MCF 10A (cell line): ENCODE measurements around the gene GLB1L3. TPM values are rescaled to one million over a fixed set of nuclear protein-coding genes. Genes with fewer than 3 reads are reported as not detected.
A peak's percentile ranks its signal among the peaks of the same experiment; 100 is the strongest.

ENCODE experiments used
- BruUV-seq: library from RNA; stranded (reverse); fragments of 400-500 nt; replicated peaks from 2 replicates; lab custom pipeline; 2021; lab: Mats Ljungman, UMichigan
- CTCF ChIA-PET: fragments of 300-600 bp; sonication (Branson Sonifier 250); formaldehyde crosslinking; extraction: SDS; loops from one replicate; lab custom pipeline; 2021; ENCODE audit warnings: antibody characterized with exemption, inconsistent platforms; lab: Yijun Ruan, JAX
- POLR2A ChIA-PET: fragments of 300-600, 350-650 bp; sonication (Branson Sonifier 250); formaldehyde crosslinking; extraction: SDS; loops from one replicate; lab custom pipeline; 2020; ENCODE audit warnings: antibody characterized with exemption, inconsistent platforms; lab: Yijun Ruan, JAX
- DNase-seq: peaks from one replicate; pipeline ENCODE4 v3.0.0-alpha.2; 2018; ENCODE audit not compliant: unreplicated experiment
- H3K27ac Mint-ChIP-seq: one replicate; pipeline ENCODE4 v1.8.0; 2022; ENCODE audit warnings: mild to moderate bottlenecking, low read depth, mixed read lengths; ENCODE audit not compliant: unreplicated experiment
- H3K27me3 Mint-ChIP-seq: one replicate; pipeline ENCODE4 v1.8.0; 2022; ENCODE audit warnings: mixed read lengths; ENCODE audit not compliant: insufficient read depth, unreplicated experiment
- H3K36me3 Mint-ChIP-seq: one replicate; pipeline ENCODE4 v1.8.0; 2022; ENCODE audit warnings: mild to moderate bottlenecking, moderate library complexity, mixed read lengths; ENCODE audit not compliant: insufficient read depth, unreplicated experiment
- H3K4me1 Mint-ChIP-seq: one replicate; pipeline ENCODE4 v1.8.0; 2022; ENCODE audit warnings: mixed read lengths; ENCODE audit not compliant: insufficient read depth, unreplicated experiment
- H3K4me3 Mint-ChIP-seq: one replicate; pipeline ENCODE4 v1.8.0; 2022; ENCODE audit warnings: mild to moderate bottlenecking, moderate library complexity, mixed read lengths; ENCODE audit not compliant: unreplicated experiment
- H3K9me3 Mint-ChIP-seq: one replicate; pipeline ENCODE4 v1.8.0; 2022; ENCODE audit warnings: mixed read lengths; ENCODE audit not compliant: unreplicated experiment
- CTCF ChIP-seq: fragments of 200-600 bp; IDR thresholded peaks from one replicate; pipeline ENCODE4 v1.8.0; 2022; ENCODE audit warnings: antibody characterized with exemption, mild to moderate bottlenecking; ENCODE audit not compliant: unreplicated experiment
- intact Hi-C: fragments of 100-400 bp; cut with micrococcal nuclease; formaldehyde crosslinking; loops from 2 replicates; pipeline ENCODE4 v1.14.1; 2022
- total RNA-seq: library from RNA; stranded (reverse); gene quantifications from 2 replicates; pipeline ENCODE4 v1.2.3, GENCODE V29; 2022

Gene GLB1L3
- total RNA-seq, 1 experiment from 2014 or later = not detected

GRCh38 chr11:134359646-134360045, 83.5 kb downstream of the GLB1L3 start:
- no peak for DNase-seq
- TF ChIP-seq CTCF = no peak
- CTCF ChIA-PET = interaction anchor here (0.6 to 1.9 kb wide), 5 partner anchors 10 to 714 kb away, joined by 3 to 6 read pairs (median 4); no protein-coding TSS in a partner anchor
- POLR2A ChIA-PET = no interaction called here
- H3K27me3 Mint-ChIP-seq = no peaks in the 10 kb centered on the region
- H3K9me3 Mint-ChIP-seq = no peaks in the 10 kb centered on the region
- no peak overlapping the region for H3K27ac Mint-ChIP-seq
- H3K4me1 Mint-ChIP-seq = peaks cover 7% of the 10 kb centered on the region
- no peaks in the 10 kb centered on the region for H3K36me3 Mint-ChIP-seq
- H3K4me3 Mint-ChIP-seq = no peak overlapping the region
- BruUV-seq = no TSS peak
- intact Hi-C loops = loop anchor here (5.0 kb wide), 1 partner anchor 508 kb away; no protein-coding TSS in a partner anchor

- Mint-ChIP-seq H3K27ac (no peak overlapping the region), H3K9me3 (no peaks in the 10 kb centered on the region), H3K4me1 (peaks cover 5% of the 10 kb centered on the region), H3K27me3 (no peaks in the 10 kb centered on the region), H3K36me3 (no peaks in the 10 kb centered on the region), H3K4me3 (no peak overlapping the region)
- BruUV-seq = no TSS peak
- ChIA-PET POLR2A (no interaction called here), CTCF (interaction anchor here (0.6 to 1.9 kb wide), 7 partner anchors 10 to 714 kb away, joined by 3 to 6 read pairs (median 4); no protein-coding TSS in a partner anchor)
- peak; percentile 80 for DNase-seq
- TF ChIP-seq CTCF = peak; percentile 93
- intact Hi-C loops = loop anchor here (5.0 kb wide), 1 partner anchor 507 kb away; no protein-coding TSS in a partner anchor
Measured at GRCh38 chr11:134360050-134360835, 84.1 kb downstream of the GLB1L3 start.

- H3K27me3 Mint-ChIP-seq = no peaks in the 10 kb centered on the region
- ChIA-PET POLR2A (no interaction called here), CTCF (interaction anchor here (0.8 kb wide), 1 partner anchor 698 kb away, joined by 3 read pairs; no protein-coding TSS in a partner anchor)
- H3K4me1 Mint-ChIP-seq = no peaks in the 10 kb centered on the region
- H3K4me3 Mint-ChIP-seq = no peak overlapping the region
- H3K36me3 Mint-ChIP-seq = no peaks in the 10 kb centered on the region
- no TSS peak for BruUV-seq
- intact Hi-C loops = loop anchor here (5.0 kb wide), 1 partner anchor 506 kb away; no protein-coding TSS in a partner anchor
- DNase-seq = no peak
- H3K9me3 Mint-ChIP-seq = no peaks in the 10 kb centered on the region
- no peak for TF ChIP-seq CTCF
- no peak overlapping the region for H3K27ac Mint-ChIP-seq
Measured at GRCh38 chr11:134361661-134362060, 85.5 kb downstream of the GLB1L3 start.

GRCh38 chr11:134362192-134362901, 86.2 kb downstream of the GLB1L3 start:
- ChIA-PET POLR2A (no interaction called here), CTCF (interaction anchor here (0.5 to 0.6 kb wide), 3 partner anchors 19 to 414 kb away, joined by 3 read pairs; no protein-coding TSS in a partner anchor)
- H3K36me3 Mint-ChIP-seq = no peaks in the 10 kb centered on the region
- TF ChIP-seq CTCF = no peak
- intact Hi-C loops = loop anchor here (5.0 kb wide), 1 partner anchor 505 kb away; no protein-coding TSS in a partner anchor
- no peaks in the 10 kb centered on the region for H3K27me3 Mint-ChIP-seq
- no TSS peak for BruUV-seq
- H3K4me3 Mint-ChIP-seq = no peak overlapping the region
- H3K4me1 Mint-ChIP-seq = no peaks in the 10 kb centered on the region
- no peak overlapping the region for H3K27ac Mint-ChIP-seq
- no peaks in the 10 kb centered on the region for H3K9me3 Mint-ChIP-seq
- DNase-seq = no peak
